Kidney (tissue), 14 donors: ENCODE data around the gene PARVB. TPM values are rescaled to one million over a fixed set of nuclear protein-coding genes. Genes with fewer than 3 reads are reported as not detected.

Experiments used
- DNase-seq, 5 donors: peaks; one replicate each; pipeline ENCODE4 v3.0.0-alpha.2; 2013 to 2020
- FAIRE-seq: peaks from 2 replicates; lab custom pipeline; 2012; peaks lifted over from hg19 to GRCh38; lab: Jason Lieb, UNC
- H3K27ac ChIP-seq, 2 donors: one replicate each; pipeline ENCODE4 v1.7.0; 2013; ENCODE audit warnings: low read depth in 2 of 2, low read length in 2 of 2, inconsistent platforms in 1 of 2
- H3K27me3 ChIP-seq: one replicate; pipeline ENCODE4 v1.7.1; 2013; ENCODE audit warnings: low read length, inconsistent platforms; ENCODE audit not compliant: control insufficient read depth, insufficient read depth
- H3K36me3 ChIP-seq, 3 donors: one replicate each; pipeline versions ENCODE4 v1.7.0 to v1.7.1; 2013; ENCODE audit warnings: low read length in 3 of 3, control low read depth in 1 of 3, inconsistent platforms in 1 of 3; ENCODE audit not compliant: insufficient read depth in 3 of 3, control insufficient read depth in 2 of 3
- H3K4me1 ChIP-seq, 3 donors: one replicate each; pipeline versions ENCODE4 v1.7.0 to v1.7.1; 2013; ENCODE audit warnings: low read length in 3 of 3, inconsistent platforms in 1 of 3, low read depth in 1 of 3; ENCODE audit not compliant: control insufficient read depth in 2 of 3, insufficient read depth in 2 of 3
- H3K4me3 ChIP-seq, 3 donors: one replicate each; pipeline versions ENCODE4 v1.7.0 to v1.8.1; 2013; ENCODE audit warnings: low read length in 3 of 3, control low read depth in 1 of 3, inconsistent platforms in 1 of 3
- H3K9ac ChIP-seq, 3 donors: one replicate each; pipeline versions ENCODE4 v1.7.0 to v1.7.1; 2013; ENCODE audit warnings: low read length in 3 of 3, control low read depth in 1 of 3, inconsistent platforms in 1 of 3
- H3K9me3 ChIP-seq, 3 donors: one replicate each; pipeline versions ENCODE4 v1.7.0 to v1.7.1; 2013; ENCODE audit warnings: low read length in 3 of 3, control low read depth in 1 of 3, inconsistent platforms in 1 of 3; ENCODE audit not compliant: control insufficient read depth in 2 of 3, insufficient read depth in 1 of 3
- intact Hi-C: fragments of 100-400 bp; cut with DNase I; formaldehyde crosslinking; loops from one replicate; pipeline ENCODE4 v1.11.1; 2022
- polyA plus RNA-seq: library from polyadenylated mRNA; stranded (reverse); fragments of 350-450 nt; fragmentation: Illumina TruSeq; extraction: RNeasy Lipid Tissue Mini Kit (QIAGEN cat#74804); gene quantifications from one replicate; pipeline ENCODE4 v1.2.3, GENCODE V29; 2014; ENCODE audit warnings: low read depth, low replicate concordance; ENCODE audit not compliant: insufficient read depth
- total RNA-seq: library from RNA; stranded (reverse); fragmentation: NEBNext Ultra II Directional; extraction: Animal tissue kit (Norgen Biotek cat#: 25700); gene quantifications from one replicate; pipeline ENCODE4 v1.2.1, GENCODE V29; 2021
- TF ChIP-seq, protein P1 (sequence below): IDR thresholded peaks from 3 replicates; pipeline ENCODE4 v1.5.1; 2012; ENCODE audit warnings: mild to moderate bottlenecking, moderate library complexity, borderline replicate concordance; ENCODE audit not compliant: insufficient read depth; ENCODE audit errors: extremely low read depth
- donor health status: control.
- donor health status: control.
- donor health status: control.
- donor health status: control.
- donor health status: control.
- donor health status: DM: yes; HTN: yes; CAD: no.
- donor health status: Normal renal cell carcinoma (clear cell type).

The PARVB gene
- total and polyA plus RNA-seq, 2 donors from 2014 or later, result 32.9 to 51.1 TPM

DNA sequence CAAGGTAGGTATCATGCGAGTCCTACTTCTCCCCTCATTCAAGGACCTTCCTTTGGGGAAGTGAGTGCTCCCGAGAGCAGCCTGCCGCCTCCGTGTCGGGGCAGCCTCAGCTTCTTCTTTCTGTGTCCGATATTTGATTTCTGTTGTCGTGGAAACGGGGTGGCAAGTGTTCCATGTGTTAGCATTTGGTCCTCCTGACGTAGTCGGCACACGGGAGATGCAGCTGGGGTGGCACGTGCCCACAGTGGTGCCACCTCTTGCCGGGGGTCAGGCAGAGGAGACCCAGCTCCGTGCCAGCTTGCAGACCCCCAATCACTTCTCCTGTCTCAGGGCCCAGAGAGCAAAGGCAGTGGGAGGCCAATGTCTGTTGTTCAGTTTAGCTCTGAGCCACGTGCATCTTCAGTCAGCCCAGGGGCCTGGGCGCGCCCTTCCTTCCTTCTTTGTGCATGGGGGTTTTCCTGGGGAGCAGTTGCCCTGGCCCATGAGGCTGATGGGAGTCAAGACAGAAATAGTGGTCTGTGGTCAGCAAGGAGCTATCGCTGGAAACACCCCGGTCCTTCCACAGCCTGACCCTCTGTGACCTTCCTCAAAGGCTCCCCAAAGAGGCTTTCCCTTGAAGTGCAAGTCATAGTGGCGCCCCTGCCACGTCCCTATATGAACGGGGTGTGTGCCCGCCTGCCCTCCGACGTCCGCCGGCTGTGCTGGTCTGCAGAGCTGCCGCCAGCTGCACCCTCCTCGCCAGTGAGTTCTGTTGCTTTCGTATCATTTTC is 44.5 kb downstream of the PARVB start:
- FAIRE-seq (no peak), DNase-seq (no peak)
- intact Hi-C loops, result no loop called here
- no peaks in the 10 kb centered on the region for H3K36me3 ChIP-seq
- H3K4me1 ChIP-seq, result peaks cover 0 to 6% (median 0%) of the 10 kb centered on the region in 3 donors
- TF ChIP-seq, protein P1, sequence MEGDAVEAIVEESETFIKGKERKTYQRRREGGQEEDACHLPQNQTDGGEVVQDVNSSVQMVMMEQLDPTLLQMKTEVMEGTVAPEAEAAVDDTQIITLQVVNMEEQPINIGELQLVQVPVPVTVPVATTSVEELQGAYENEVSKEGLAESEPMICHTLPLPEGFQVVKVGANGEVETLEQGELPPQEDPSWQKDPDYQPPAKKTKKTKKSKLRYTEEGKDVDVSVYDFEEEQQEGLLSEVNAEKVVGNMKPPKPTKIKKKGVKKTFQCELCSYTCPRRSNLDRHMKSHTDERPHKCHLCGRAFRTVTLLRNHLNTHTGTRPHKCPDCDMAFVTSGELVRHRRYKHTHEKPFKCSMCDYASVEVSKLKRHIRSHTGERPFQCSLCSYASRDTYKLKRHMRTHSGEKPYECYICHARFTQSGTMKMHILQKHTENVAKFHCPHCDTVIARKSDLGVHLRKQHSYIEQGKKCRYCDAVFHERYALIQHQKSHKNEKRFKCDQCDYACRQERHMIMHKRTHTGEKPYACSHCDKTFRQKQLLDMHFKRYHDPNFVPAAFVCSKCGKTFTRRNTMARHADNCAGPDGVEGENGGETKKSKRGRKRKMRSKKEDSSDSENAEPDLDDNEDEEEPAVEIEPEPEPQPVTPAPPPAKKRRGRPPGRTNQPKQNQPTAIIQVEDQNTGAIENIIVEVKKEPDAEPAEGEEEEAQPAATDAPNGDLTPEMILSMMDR, result no peak
- no peak overlapping the region for H3K9ac ChIP-seq
- H3K9me3 ChIP-seq, result no peaks in the 10 kb centered on the region
- no peak overlapping the region for H3K27ac ChIP-seq
- H3K4me3 ChIP-seq, result no peak overlapping the region
- no peaks in the 10 kb centered on the region for H3K27me3 ChIP-seq

DNA sequence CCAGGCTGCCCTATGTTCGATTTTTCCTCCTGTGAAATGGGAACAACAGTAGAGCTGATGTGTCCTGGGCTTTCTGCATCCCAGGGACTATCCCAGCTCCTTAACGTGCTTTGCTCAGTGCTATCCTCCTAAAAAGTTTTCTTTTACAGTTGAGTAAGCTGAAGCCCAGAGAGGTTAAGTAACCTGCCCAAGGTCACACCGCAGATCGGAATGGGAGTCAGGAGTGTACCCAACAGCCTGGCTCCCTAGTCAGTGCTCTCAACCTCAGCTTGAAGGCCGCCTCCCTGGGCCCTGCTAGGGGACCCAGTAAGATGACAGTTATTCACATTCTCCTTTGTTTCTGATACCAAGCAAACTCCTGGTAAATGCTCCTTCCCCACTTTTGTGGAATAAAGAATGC is 45.9 kb downstream of the PARVB start:
- no peak for DNase-seq
- no peak for FAIRE-seq
- Histone ChIP-seq H3K36me3 (no peaks in the 10 kb centered on the region), H3K27me3 (no peaks in the 10 kb centered on the region), H3K4me1 (peaks cover 0 to 6% (median 0%) of the 10 kb centered on the region in 3 donors), H3K27ac (no peak overlapping the region), H3K9ac (no peak overlapping the region), H3K9me3 (no peaks in the 10 kb centered on the region), H3K4me3 (no peak overlapping the region)
- TF ChIP-seq, protein P1, result no peak
- intact Hi-C loops, result no loop called here

DNA sequence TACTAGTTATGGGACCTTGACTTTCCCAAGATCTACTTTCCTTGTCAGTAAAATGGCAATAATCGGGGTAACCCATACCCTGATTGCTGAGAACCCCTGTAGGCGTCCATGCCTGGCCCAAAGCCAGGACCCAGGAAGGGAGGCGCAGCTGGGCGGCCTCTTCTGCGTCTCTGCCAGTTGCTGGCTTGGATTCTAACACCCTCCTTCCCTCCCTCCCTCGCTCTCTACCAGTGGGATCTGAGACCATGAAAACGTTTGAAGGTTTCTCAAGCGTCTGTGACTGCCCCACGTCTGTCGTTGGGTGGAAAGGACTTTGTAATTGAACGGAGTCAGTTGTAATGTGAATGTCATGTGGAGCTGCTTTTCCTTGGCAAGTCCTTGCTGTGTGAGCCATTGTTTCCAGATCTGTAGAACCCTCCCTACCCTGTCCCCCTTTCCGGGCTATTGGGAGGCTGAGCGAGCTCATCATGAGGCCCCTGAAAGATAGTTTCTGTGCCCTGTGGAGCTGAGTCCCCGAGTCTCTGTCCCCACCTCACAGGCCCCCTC is 47.8 kb downstream of the PARVB start:
- FAIRE-seq (no peak), DNase-seq (no peak)
- no peak overlapping the region for H3K27ac ChIP-seq
- intact Hi-C loops, result no loop called here
- peaks cover 0 to 6% (median 0%) of the 10 kb centered on the region in 3 donors for H3K4me1 ChIP-seq
- no peak overlapping the region for H3K4me3 ChIP-seq
- H3K9me3 ChIP-seq, result no peaks in the 10 kb centered on the region
- H3K27me3 ChIP-seq, result no peaks in the 10 kb centered on the region
- H3K36me3 ChIP-seq, result no peaks in the 10 kb centered on the region
- TF ChIP-seq, protein P1, result no peak
- no peak overlapping the region for H3K9ac ChIP-seq
